HG02623 (cell line): ENCODE results near the gene DRAP1.
"Not testable (repeated sequence)": the region's sequence is repeated elsewhere in the genome, so short reads cannot be mapped to it uniquely, and the experiment has no call there.

Experiments used
- ATAC-seq: cut with Tn5 transposase; IDR thresholded peaks from one replicate; pipeline ENCODE4 v1.9.1; 2021; ENCODE audit warnings: moderate library complexity; ENCODE audit not compliant: unreplicated experiment

DRAP1 gene

GRCh38 chr11:65886826-65887722 is 32.2 kb upstream of the DRAP1 start:
- no peak for ATAC-seq

GRCh38 chr11:65887723-65888162 is 31.5 kb upstream of the DRAP1 start:
- no peak for ATAC-seq

GRCh38 chr11:65888163-65888814 is 30.9 kb upstream of the DRAP1 start, which contains the start of gene FIBP:
Gene FIBP, minus strand, starts transcription at chr11:65888471. Its CDS starts 53 bp downstream, at chr11:65888418.
- peak; percentile 41 for ATAC-seq

GRCh38 chr11:65890324-65891218 is 28.7 kb upstream of the DRAP1 start, which contains the start of gene CCDC85B:
Gene CCDC85B, plus strand, starts transcription at chr11:65890673. Its CDS starts 111 bp downstream, at chr11:65890784.
- ATAC-seq = peak; percentile 57

GRCh38 chr11:65891219-65892136 is 27.7 kb upstream of the DRAP1 start:
- no peak for ATAC-seq

GRCh38 chr11:65892137-65892540 is 27.1 kb upstream of the DRAP1 start:
- ATAC-seq = not testable (repeated sequence)

- ATAC-seq = no peak
Measured at GRCh38 chr11:65892661-65893317, 26.4 kb upstream of the DRAP1 start.

GRCh38 chr11:65894034-65894591 is 25.1 kb upstream of the DRAP1 start:
- no peak for ATAC-seq

GRCh38 chr11:65895482-65895981 is 23.7 kb upstream of the DRAP1 start:
- ATAC-seq = no peak

GRCh38 chr11:65896034-65896999 is 22.9 kb upstream of the DRAP1 start:
- no peak for ATAC-seq

GRCh38 chr11:65897020-65897471 is 22.2 kb upstream of the DRAP1 start:
- no peak for ATAC-seq

GRCh38 chr11:65898656-65899355 is 20.4 kb upstream of the DRAP1 start:
- no peak for ATAC-seq

GRCh38 chr11:65899356-65900124 is 19.7 kb upstream of the DRAP1 start:
- ATAC-seq = no peak

- peak; percentile 68 for ATAC-seq
Measured at GRCh38 chr11:65900125-65900898, 18.9 kb upstream of the DRAP1 start, which contains the start of gene FOSL1. Gene FOSL1, minus strand, starts transcription at chr11:65900388. Its CDS starts 49 bp downstream, at chr11:65900339.

GRCh38 chr11:65900899-65901180 is 18.4 kb upstream of the DRAP1 start:
- ATAC-seq = no peak
